ENCODE measurements around the gene ANP32A.
"Not testable (repeated sequence)": the region's sequence is repeated elsewhere in the genome, so short reads cannot be mapped to it uniquely, and the experiment has no call there.

Gene ANP32A

GRCh38 chr15:68781766-68782588, 38.7 kb downstream of the ANP32A start:
- DNase-seq (ENCODE audit: low spot score) = no peak

- DNase-seq (ENCODE audit: low spot score) = no peak
These were observed 39.5 kb downstream of the ANP32A start for GRCh38 chr15:68781217-68781616.

GRCh38 chr15:68778876-68779275, 41.8 kb downstream of the ANP32A start:
- no peak for DNase-seq (ENCODE audit: low spot score)

- DNase-seq (ENCODE audit: low spot score) = no peak
These were observed 44.0 kb downstream of the ANP32A start for GRCh38 chr15:68776477-68777270.

- no peak for DNase-seq (ENCODE audit: low spot score)
These were observed 44.8 kb downstream of the ANP32A start for GRCh38 chr15:68775671-68776476.

- no peak for DNase-seq (ENCODE audit: low spot score)
These were observed 45.5 kb downstream of the ANP32A start for GRCh38 chr15:68775236-68775577.

GRCh38 chr15:68774521-68775235, 46.0 kb downstream of the ANP32A start:
- DNase-seq (ENCODE audit: low spot score) = no peak

GRCh38 chr15:68774120-68774519, 46.6 kb downstream of the ANP32A start:
- DNase-seq (ENCODE audit: low spot score) = no peak

GRCh38 chr15:68773036-68773435, 47.7 kb downstream of the ANP32A start:
- DNase-seq (ENCODE audit: low spot score) = no peak

GRCh38 chr15:68770216-68770615, 50.5 kb downstream of the ANP32A start:
- DNase-seq (ENCODE audit: low spot score) = no peak

GRCh38 chr15:68769702-68770101, 51.0 kb downstream of the ANP32A start:
- no peak for DNase-seq (ENCODE audit: low spot score)

- no peak for DNase-seq (ENCODE audit: low spot score)
These were observed 52.4 kb downstream of the ANP32A start for GRCh38 chr15:68768321-68768720.

- no peak for DNase-seq (ENCODE audit: low spot score)
These were observed 52.9 kb downstream of the ANP32A start for GRCh38 chr15:68767833-68768232.

- DNase-seq (ENCODE audit: low spot score) = no peak
These were observed 54.9 kb downstream of the ANP32A start for GRCh38 chr15:68765602-68766368.

GRCh38 chr15:68764090-68764489, 56.6 kb downstream of the ANP32A start:
- DNase-seq (ENCODE audit: low spot score) = no peak

- no peak for DNase-seq (ENCODE audit: low spot score)
These were observed 57.6 kb downstream of the ANP32A start for GRCh38 chr15:68763063-68763462.

GRCh38 chr15:68759982-68760579, 60.6 kb downstream of the ANP32A start:
- DNase-seq (ENCODE audit: low spot score) = not testable (repeated sequence)

GRCh38 chr15:68755731-68756130, 65.0 kb downstream of the ANP32A start:
- no peak for DNase-seq (ENCODE audit: low spot score)

GRCh38 chr15:68751622-68752021, 69.1 kb downstream of the ANP32A start:
- no peak for DNase-seq (ENCODE audit: low spot score)

GRCh38 chr15:68749793-68750192, 70.9 kb downstream of the ANP32A start:
- DNase-seq (ENCODE audit: low spot score) = no peak

- DNase-seq (ENCODE audit: low spot score) = no peak
These were observed 71.3 kb downstream of the ANP32A start for GRCh38 chr15:68749365-68749764.

Measured in LoVo (cell line).